IPS DF 19.7 (cell line): ENCODE measurements around the gene MCOLN3.
"Not testable (repeated sequence)": the region's sequence is repeated elsewhere in the genome, so short reads cannot be mapped to it uniquely, and the experiment has no call there.

Experiments used
- DNase-seq: peaks from one replicate; pipeline ENCODE4 v3.0.0-alpha.2; 2013; ENCODE audit warnings: low read depth, low spot score

Gene MCOLN3

GRCh38 chr1:85049735-85050166, 1.5 kb upstream of the MCOLN3 start:
- peak; percentile 40 for DNase-seq

DNA sequence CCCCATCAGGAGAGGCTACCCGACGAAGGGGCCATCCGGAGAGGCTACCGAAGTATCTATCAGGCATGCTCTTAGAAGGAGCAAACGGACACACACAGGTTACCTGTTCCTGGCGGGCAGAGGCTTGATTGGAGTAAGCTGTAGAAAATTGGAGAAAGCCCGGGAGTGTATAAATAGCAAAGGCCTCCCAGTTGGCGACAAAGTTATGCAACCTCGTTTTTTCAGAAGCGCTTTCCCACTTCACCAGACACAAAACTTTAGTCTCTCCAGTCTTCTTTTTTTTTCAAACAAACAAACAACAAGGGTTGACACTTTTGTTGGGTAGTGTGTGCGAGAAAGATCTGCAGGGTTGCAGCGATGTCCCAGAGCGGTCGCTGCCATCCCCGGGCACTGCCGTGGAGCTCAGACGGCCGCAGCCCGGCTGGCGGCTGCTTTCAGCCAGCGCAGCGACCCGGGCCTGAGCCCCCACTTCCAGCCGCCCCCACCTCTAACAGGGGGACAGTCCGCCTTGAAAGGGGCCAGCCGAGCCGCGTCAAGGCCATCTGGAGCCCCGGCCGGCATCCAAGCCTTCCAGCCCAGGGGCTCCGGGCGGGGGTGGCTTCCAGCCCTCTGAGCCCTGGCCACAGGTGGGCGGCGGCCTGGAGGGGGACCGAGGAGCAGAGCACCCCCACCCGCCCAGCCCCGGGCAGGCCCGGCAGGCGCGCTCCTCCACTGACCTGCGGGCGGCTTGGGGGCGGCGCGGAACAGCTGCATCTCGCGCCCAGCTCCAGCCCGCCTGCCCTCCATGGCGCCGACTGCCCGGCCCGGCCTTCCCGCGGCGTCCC, 616 bp downstream of the MCOLN3 start:
- DNase-seq, result no peak

- DNase-seq, result no peak
Measured at GRCh38 chr1:85047144-85047471, 1.2 kb downstream of the MCOLN3 start.

GRCh38 chr1:85042413-85042812, 5.9 kb downstream of the MCOLN3 start:
- no peak for DNase-seq

GRCh38 chr1:85041793-85042192, 6.5 kb downstream of the MCOLN3 start:
- no peak for DNase-seq

GRCh38 chr1:85033221-85033620, 15.1 kb downstream of the MCOLN3 start:
- DNase-seq, result no peak

GRCh38 chr1:85030536-85030935, 17.8 kb downstream of the MCOLN3 start:
- no peak for DNase-seq

DNA sequence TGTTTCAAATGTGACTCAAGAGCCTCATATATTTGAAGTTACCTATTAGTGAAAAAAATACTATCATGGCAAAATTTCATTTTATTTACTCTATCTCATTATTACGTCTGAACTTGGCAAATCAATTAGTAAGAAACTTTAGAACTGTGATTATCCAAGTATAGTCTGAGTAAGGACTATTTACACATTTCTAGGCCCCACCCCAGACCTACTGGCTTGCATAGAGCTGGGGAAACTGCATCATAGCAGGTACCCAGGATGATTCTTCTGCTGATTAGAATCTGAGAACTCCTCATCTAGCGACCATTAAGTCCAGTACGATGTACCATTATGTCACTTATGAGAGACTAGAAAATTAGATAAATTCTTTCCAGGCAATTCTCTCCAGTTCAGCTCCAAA, 20.1 kb downstream of the MCOLN3 start:
- no peak for DNase-seq

DNA sequence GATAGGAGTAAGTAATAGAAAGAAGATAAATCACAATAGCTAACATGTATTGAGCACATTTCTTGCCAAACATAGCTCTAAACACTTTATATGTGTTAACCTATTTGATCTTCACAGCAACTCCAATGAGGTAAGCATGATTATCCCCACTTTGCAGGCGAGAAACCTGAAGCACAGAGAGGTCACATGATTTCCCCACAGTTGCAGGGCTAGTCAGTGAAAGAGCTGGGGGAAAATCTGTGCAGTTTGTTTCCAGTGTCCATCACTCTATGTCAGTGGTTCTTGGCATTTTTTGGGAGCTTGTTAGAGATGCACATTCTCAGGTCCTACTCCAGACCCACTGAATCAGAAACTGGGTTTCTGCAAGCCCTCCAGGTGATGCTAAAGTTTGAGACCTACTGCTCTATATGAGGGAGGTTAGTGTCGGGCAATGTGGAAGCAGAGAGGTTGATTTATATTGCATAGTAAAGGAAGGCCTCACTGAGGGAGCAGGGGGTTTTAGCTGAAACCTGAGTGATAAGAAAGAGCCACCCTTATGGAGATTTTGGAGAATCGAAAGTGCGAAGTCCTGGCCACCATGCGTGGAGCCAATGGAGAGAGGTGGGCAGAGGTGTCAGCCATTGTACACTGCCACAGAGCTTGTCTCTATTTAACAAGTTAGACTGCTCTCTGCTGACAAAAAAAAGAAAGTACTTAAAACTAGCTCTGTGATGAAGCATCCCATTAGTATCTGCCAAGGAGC, 20.9 kb downstream of the MCOLN3 start:
- no peak for DNase-seq

GRCh38 chr1:85025940-85026339, 22.4 kb downstream of the MCOLN3 start:
- DNase-seq, result no peak

GRCh38 chr1:85024736-85025135, 23.6 kb downstream of the MCOLN3 start:
- no peak for DNase-seq

DNA sequence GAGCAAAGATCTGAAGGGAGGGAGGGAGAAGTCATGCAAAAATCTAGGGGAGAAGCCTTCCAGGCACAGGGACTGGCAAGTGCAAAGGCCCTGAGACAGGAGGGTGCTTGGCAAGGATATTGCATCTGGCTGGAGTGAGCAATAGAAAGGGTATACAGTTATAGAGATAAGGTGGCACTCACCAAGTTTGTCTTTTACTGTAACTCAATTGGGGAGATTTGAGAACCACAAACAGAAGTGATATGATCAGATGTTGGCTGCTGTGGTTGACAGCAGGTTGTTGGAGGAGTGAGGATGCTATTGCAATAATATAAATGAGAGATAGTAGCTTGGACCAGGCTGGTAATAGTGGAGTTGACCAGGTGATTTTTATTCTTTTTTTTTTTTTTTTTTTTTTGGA, 25.6 kb downstream of the MCOLN3 start:
- no peak for DNase-seq

GRCh38 chr1:85019994-85020393, 28.3 kb downstream of the MCOLN3 start:
- DNase-seq, result no peak

DNA sequence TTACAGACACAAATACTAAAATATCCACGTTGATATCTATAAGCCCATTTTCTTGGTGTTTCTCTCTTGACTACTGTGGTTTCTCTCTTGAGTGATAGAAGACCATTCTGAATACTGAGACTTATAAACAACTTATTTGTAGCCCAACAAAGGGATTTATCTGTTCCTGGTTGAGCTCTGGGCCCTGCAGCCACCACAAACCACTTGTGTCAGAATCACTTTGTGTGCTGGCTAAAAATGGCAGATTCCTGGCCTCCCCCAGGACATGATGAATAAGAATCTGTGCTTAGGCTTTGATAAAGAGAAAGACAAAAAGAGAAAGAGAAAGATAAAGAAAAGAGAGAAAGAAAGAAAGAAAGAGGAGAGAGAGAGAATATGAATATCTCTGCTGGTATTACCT, 32.5 kb downstream of the MCOLN3 start:
- DNase-seq, result no peak

DNA sequence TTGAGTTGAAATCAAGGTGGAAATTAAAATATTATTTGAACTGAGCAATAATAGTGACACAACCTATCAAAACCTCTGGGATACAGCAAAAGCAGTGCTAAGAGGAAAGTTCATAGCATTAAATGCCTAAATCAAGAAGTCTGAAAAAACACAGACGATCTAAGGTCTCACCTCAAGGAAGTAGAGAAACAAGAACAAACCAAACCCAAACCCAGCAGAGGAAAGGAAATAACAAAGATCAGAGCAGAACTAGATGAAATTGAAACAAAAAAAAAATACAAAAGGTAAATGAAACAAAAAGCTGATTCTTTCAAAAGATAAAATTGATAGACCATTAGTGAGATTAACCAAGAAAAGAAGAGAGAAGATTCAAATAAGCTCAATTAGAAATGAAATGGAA, 42.7 kb downstream of the MCOLN3 start:
- DNase-seq, result not testable (repeated sequence)

DNA sequence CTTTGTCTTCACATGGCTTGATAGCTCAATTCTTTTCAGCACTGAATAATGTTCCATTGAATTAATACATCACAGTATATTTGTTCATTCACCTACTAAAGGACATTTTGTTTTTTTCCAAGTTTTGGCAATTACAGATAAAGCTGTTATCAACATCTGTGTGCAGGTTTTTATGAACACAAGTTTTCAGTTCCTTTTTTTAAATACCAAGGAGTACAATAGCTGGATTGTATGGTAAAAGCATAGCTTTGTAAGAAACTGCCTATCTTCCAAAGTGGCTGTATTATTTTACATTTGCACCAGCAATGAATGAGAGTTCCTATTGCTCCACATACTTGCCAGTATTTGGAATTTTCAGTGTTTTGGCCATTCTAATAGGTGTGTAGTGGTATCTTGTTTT, 46.6 kb downstream of the MCOLN3 start:
- DNase-seq, result no peak

DNA sequence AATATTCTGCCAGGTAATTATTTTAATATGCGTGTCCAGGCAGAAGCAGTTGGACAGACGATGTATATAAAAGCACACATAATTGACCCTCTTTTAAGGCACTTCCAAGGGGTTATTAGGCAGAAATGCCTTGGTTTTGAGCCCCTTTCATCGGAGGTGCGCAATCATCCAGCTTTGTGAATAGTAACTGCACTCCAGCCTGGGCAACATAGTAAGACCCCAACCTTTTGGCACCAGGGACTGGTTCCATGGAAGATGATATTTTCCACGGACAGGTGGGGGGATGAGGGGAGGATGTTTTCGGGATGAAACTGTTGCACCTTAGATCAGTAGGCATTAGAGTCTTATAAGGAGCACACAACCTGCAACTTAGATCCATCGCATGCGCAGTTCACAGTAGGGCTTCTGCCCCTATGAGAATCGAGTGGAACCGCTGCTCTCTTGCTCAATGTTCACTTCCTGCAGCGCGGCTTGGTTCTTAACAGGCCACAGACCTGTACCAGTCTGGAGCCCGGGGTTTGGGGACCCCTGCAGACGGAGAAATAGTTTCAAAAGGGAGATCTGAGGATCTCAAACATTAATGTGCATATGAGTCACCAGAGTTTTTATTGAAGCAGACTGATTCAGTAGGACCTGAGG, 49.5 kb downstream of the MCOLN3 start:
- no peak for DNase-seq

DNA sequence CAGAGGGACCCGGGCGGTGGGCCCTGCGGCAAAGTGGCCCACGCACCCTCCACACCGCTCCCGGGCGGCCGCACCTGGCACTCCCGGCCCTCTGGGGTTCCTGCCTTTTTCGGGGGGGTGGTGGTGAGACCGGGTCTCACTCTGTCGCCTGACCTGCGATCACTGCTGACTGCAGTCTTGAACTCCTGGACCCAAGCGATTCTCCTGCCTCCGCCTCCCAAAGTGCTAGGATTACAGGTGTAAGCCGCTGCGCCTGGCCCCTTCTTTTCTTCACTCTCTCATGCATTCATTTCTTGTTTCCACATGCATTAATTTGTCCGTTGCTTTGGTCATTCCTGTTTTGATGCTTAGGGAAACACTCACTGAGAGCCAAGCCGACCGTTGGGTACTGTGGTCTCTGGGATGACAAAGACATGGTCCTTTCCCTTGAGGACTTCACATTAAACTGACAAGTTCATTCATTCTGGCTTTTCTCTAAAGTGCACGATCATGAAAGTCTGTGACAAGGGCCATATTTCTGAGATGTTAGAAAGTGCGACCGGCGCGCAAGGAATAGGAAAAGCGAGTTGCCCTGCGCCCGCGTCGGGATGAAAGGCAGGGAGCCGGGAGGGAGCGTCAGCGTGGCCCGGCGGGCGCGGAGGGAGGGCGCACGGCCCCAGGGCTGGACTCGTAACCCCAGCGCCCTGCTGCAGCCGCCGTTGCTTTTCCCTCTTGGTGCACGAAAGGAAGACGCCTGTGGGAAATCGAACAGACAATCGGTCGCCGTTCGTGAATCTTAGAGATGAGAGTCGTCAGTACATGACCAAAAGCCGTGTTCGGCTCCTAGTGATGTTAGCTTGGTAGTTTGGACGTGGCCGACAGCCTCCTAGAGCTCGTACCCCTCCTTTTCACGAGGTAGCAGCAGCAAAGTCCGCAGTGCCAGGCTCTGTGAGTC, 50.4 kb downstream of the MCOLN3 start:
- no peak for DNase-seq

DNA sequence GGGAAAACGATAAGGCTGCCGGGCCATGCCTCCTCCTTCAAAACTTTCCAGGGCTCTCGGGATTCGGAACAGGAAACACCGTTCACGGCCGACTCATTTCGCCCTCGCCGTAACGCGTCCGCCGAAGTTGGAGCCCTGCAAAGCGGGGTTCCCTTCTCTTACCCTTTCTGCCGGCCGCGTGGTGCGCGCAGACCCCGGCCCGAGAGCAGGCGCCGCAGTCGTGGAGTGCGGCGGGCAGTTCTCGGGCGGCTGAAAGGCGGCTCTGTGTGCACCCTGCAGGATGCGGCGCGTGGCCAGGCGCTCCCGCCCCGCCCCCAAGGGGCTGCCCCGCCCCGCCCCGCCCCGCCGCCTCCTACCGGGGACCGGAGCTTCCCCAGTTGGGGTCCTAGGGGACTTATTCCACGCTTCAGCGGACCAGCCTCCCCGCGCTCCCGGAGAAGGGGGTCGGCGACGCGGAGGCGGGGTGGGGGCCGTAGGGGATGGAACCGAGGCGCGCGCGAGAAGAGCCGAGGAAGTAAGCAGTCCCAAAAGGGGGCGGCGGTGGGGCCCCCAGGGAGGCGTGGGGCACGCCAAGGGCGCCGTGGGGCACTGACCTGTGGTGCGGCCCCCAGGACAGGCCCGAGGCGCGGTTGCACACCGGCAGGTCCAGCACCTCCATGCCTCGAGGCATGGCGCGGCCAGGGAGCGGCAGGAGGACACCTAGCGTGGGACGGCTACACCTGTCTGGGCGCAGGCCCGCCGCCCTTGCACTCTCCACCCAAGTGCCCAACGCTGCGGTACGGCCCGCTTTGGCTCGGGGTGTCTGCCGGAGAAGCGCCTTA, 51.2 kb downstream of the MCOLN3 start, which contains the start of gene MCOLN2:
TSS of gene MCOLN2 (minus strand) at position 268 of the 821 bp plus-strand sequence. CDS start at position 27, 241 bp downstream.
- no peak for DNase-seq

GRCh38 chr1:84995484-84996334, 52.6 kb downstream of the MCOLN3 start:
- DNase-seq, result no peak
